ENCODE data around the gene ANXA10.

Gene ANXA10

DNA sequence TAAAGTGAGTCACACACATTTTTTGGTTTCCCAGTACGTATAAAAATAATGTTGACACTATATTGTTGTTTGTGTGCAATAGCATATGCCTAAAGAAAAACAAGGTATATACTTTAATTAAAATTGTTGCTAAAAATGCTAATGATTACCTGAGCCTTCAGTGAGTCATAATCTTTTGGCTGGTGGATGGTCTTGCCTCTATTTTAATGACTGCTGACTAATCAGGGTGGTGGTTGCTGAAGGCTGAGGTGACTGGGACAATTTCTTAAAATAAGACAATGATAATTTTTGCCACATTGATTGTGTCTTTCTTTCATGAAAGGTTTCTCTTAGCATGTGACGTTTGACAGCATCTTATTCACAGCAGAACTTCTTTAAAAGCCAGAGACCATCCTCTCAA lies 21.0 kb upstream of the ANXA10 start:
- Histone ChIP-seq H3K4me3 (ENCODE audit: insufficient read depth in 1 of 2, low read depth in 1 of 2, low read length in 2 of 2) (no peak overlapping the region), H2AK5ac (ENCODE audit: low read length, severe bottlenecking) (no peak overlapping the region), H3K36me3 (ENCODE audit: control insufficient read depth in 1 of 2, insufficient read depth in 2 of 2, low read depth in 1 of 2, low read length in 2 of 2) (no peaks in the 10 kb centered on the region), H2BK5ac (ENCODE audit: low read depth, low read length, poor library complexity, severe bottlenecking) (no peak overlapping the region), H4K91ac (ENCODE audit: low read length) (no peak overlapping the region), H3K9ac (ENCODE audit: low read length) (no peak overlapping the region), H4K8ac (ENCODE audit: low read length) (no peak overlapping the region), H2BK15ac (ENCODE audit: low read depth, poor library complexity, severe bottlenecking) (no peak overlapping the region), H3K4me1 (ENCODE audit: control insufficient read depth, insufficient read depth, low read depth, low read length) (no peaks in the 10 kb centered on the region), H3K18ac (ENCODE audit: low read depth in 1 of 2, low read length in 2 of 2) (no peak overlapping the region), H3K4me2 (ENCODE audit: low read length, poor library complexity, severe bottlenecking) (no peak overlapping the region), H3K79me1 (replicated peaks; ENCODE audit: low read length, poor library complexity, severe bottlenecking) (no peaks in the 10 kb centered on the region), H3K27me3 (ENCODE audit: control insufficient read depth in 1 of 2, insufficient read depth in 1 of 2, low read length in 2 of 2) (no peaks in the 10 kb centered on the region), H3K27ac (ENCODE audit: low read length, poor library complexity, severe bottlenecking) (no peak overlapping the region), H3K4ac (ENCODE audit: low read depth in 1 of 2, low read length in 2 of 2) (no peak overlapping the region), H3K14ac (ENCODE audit: low read length in 2 of 2) (no peak overlapping the region), H3K23ac (ENCODE audit: low read length in 2 of 2) (no peak overlapping the region), H2AFZ (ENCODE audit: low read depth, low read length) (no peak overlapping the region), H2BK12ac (ENCODE audit: low read length in 2 of 2) (no peak overlapping the region), H3K9me3 (ENCODE audit: control insufficient read depth, low read length) (no peaks in the 10 kb centered on the region), H2BK120ac (ENCODE audit: low read depth, low read length) (no peak overlapping the region)
- DNase-seq: no peak
- WGBS: 67% methylated on average over 1 of the region's 2 CpGs

DNA sequence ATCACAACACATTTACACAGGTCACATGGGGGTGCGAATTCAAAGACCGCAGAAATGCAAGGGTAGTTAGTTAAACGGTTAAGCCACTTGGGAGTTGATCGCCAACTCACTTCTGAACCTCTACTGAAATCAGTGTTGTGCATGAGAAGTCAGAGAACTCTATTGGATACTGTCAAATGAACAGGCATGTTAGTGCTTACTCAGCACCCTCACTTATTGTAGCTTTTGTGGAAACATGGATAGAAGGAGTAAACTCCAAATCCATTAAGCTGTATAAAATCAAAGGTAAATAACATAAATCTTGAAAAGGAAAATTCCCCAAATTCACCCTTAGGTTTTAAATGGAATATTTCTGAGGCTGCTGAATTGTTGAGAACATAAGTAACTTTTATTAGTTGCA lies 17.5 kb upstream of the ANXA10 start:
- no peaks in the 10 kb centered on the region for H3K4me1 ChIP-seq (ENCODE audit: control insufficient read depth, insufficient read depth, low read depth, low read length)
- DNase-seq: no peak
- no peak overlapping the region for H2BK5ac ChIP-seq (ENCODE audit: low read depth, low read length, poor library complexity, severe bottlenecking)
- no peak overlapping the region for H4K8ac ChIP-seq (ENCODE audit: low read length)
- 83% methylated on average over 4 of the region's 4 CpGs for whole genome bisulfite sequencing
- H3K4me3 ChIP-seq (ENCODE audit: insufficient read depth in 1 of 2, low read depth in 1 of 2, low read length in 2 of 2): no peak overlapping the region
- no peaks in the 10 kb centered on the region for H3K27me3 ChIP-seq (ENCODE audit: control insufficient read depth in 1 of 2, insufficient read depth in 1 of 2, low read length in 2 of 2)
- H3K9ac ChIP-seq (ENCODE audit: low read length): no peak overlapping the region
- no peak overlapping the region for H2AFZ ChIP-seq (ENCODE audit: low read depth, low read length)
- no peak overlapping the region for H2BK120ac ChIP-seq (ENCODE audit: low read depth, low read length)
- no peaks in the 10 kb centered on the region for H3K36me3 ChIP-seq (ENCODE audit: control insufficient read depth in 1 of 2, insufficient read depth in 2 of 2, low read depth in 1 of 2, low read length in 2 of 2)
- H3K27ac ChIP-seq (ENCODE audit: low read length, poor library complexity, severe bottlenecking): no peak overlapping the region
- no peak overlapping the region for H3K4ac ChIP-seq (ENCODE audit: low read depth in 1 of 2, low read length in 2 of 2)
- no peaks in the 10 kb centered on the region for H3K9me3 ChIP-seq (ENCODE audit: control insufficient read depth, low read length)
- no peak overlapping the region for H4K91ac ChIP-seq (ENCODE audit: low read length)
- H3K79me1 ChIP-seq (replicated peaks; ENCODE audit: low read length, poor library complexity, severe bottlenecking): no peaks in the 10 kb centered on the region
- no peak overlapping the region for H2AK5ac ChIP-seq (ENCODE audit: low read length, severe bottlenecking)
- H3K14ac ChIP-seq (ENCODE audit: low read length in 2 of 2): no peak overlapping the region
- H2BK12ac ChIP-seq (ENCODE audit: low read length in 2 of 2): no peak overlapping the region
- H2BK15ac ChIP-seq (ENCODE audit: low read depth, poor library complexity, severe bottlenecking): no peak overlapping the region
- no peak overlapping the region for H3K23ac ChIP-seq (ENCODE audit: low read length in 2 of 2)
- H3K4me2 ChIP-seq (ENCODE audit: low read length, poor library complexity, severe bottlenecking): no peak overlapping the region
- H3K18ac ChIP-seq (ENCODE audit: low read depth in 1 of 2, low read length in 2 of 2): no peak overlapping the region

DNA sequence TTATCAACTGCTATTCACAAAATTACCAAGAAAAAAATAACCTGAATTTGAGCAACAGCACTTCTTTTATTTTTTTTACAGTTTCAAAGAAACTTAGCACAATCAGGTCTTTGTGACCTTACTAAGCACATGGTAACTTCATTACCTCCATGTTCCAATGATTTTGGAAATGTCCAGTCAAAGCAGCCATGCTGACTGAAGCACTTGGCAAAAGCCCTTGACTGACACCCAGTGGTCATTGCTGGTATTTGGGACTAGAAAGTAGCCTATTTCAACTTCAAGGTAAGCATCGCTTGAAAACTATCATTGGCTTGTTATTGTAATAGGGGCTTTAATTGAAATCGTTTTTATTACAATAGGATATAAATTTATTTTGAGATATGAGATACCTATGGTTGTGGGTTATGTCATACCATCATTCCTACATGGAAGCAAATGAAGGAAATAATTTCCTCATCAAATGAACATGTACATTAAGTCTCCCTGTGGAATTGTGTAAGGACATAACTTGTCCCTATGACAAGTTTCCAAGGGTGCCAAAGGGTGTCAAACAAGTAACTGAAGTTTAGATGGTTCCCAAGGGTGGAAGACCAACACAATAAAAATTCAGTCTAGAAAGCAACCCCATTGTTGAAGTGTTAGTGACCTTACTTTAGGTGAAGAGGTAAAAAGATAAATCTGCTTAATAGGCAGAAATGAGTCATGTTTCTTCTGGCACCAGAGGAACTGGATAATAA lies 15.2 kb upstream of the ANXA10 start:
- H2BK12ac ChIP-seq (ENCODE audit: low read length in 2 of 2): no peak overlapping the region
- H4K91ac ChIP-seq (ENCODE audit: low read length): no peak overlapping the region
- H2BK15ac ChIP-seq (ENCODE audit: low read depth, poor library complexity, severe bottlenecking): no peak overlapping the region
- no peak overlapping the region for H2AFZ ChIP-seq (ENCODE audit: low read depth, low read length)
- H3K79me1 ChIP-seq (replicated peaks; ENCODE audit: low read length, poor library complexity, severe bottlenecking): no peaks in the 10 kb centered on the region
- no peak overlapping the region for H3K4ac ChIP-seq (ENCODE audit: low read depth in 1 of 2, low read length in 2 of 2)
- no peak overlapping the region for H3K18ac ChIP-seq (ENCODE audit: low read depth in 1 of 2, low read length in 2 of 2)
- H2BK120ac ChIP-seq (ENCODE audit: low read depth, low read length): no peak overlapping the region
- H3K9ac ChIP-seq (ENCODE audit: low read length): no peak overlapping the region
- DNase-seq: peak; percentile 52
- WGBS: no CpG with 5 or more reads among the region's 2 CpGs
- H3K9me3 ChIP-seq (ENCODE audit: control insufficient read depth, low read length): no peaks in the 10 kb centered on the region
- H2AK5ac ChIP-seq (ENCODE audit: low read length, severe bottlenecking): no peak overlapping the region
- H3K4me1 ChIP-seq (ENCODE audit: control insufficient read depth, insufficient read depth, low read depth, low read length): no peaks in the 10 kb centered on the region
- H3K4me2 ChIP-seq (ENCODE audit: low read length, poor library complexity, severe bottlenecking): no peak overlapping the region
- H3K27ac ChIP-seq (ENCODE audit: low read length, poor library complexity, severe bottlenecking): no peak overlapping the region
- H3K36me3 ChIP-seq (ENCODE audit: control insufficient read depth in 1 of 2, insufficient read depth in 2 of 2, low read depth in 1 of 2, low read length in 2 of 2): no peaks in the 10 kb centered on the region
- H4K8ac ChIP-seq (ENCODE audit: low read length): no peak overlapping the region
- H3K14ac ChIP-seq (ENCODE audit: low read length in 2 of 2): no peak overlapping the region
- no peak overlapping the region for H3K23ac ChIP-seq (ENCODE audit: low read length in 2 of 2)
- H3K27me3 ChIP-seq (ENCODE audit: control insufficient read depth in 1 of 2, insufficient read depth in 1 of 2, low read length in 2 of 2): no peaks in the 10 kb centered on the region
- no peak overlapping the region for H3K4me3 ChIP-seq (ENCODE audit: insufficient read depth in 1 of 2, low read depth in 1 of 2, low read length in 2 of 2)
- H2BK5ac ChIP-seq (ENCODE audit: low read depth, low read length, poor library complexity, severe bottlenecking): no peak overlapping the region

DNA sequence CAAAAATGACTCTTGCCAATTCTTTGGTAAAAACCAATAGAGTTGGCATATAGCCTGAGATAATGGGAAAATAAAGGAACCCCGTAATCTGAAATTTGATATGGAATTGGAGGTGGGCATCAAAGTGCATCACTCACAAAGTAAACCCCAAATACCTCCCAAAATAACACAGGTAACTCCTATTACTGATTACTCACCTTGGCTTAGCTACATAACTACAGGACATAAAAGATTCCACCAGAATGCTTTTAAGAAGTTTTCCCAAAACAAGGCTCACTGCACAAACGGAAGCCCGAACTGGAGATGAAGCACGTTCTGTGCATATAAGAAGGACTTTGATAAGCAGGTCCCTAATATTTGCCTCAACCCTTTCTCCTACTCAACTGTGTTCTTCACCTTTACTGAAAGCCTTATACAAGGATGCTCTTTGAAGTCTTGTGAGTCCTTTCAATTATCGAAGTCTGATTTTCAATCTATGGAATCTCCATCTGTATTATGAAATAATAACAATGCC lies 14.6 kb upstream of the ANXA10 start:
- Histone ChIP-seq H3K27me3 (ENCODE audit: control insufficient read depth in 1 of 2, insufficient read depth in 1 of 2, low read length in 2 of 2) (no peaks in the 10 kb centered on the region), H2BK120ac (ENCODE audit: low read depth, low read length) (no peak overlapping the region), H3K9ac (ENCODE audit: low read length) (no peak overlapping the region), H2AK5ac (ENCODE audit: low read length, severe bottlenecking) (no peak overlapping the region), H2BK5ac (ENCODE audit: low read depth, low read length, poor library complexity, severe bottlenecking) (no peak overlapping the region), H3K36me3 (ENCODE audit: control insufficient read depth in 1 of 2, insufficient read depth in 2 of 2, low read depth in 1 of 2, low read length in 2 of 2) (no peaks in the 10 kb centered on the region), H4K8ac (ENCODE audit: low read length) (no peak overlapping the region), H3K4ac (ENCODE audit: low read depth in 1 of 2, low read length in 2 of 2) (no peak overlapping the region), H4K91ac (ENCODE audit: low read length) (no peak overlapping the region), H3K18ac (ENCODE audit: low read depth in 1 of 2, low read length in 2 of 2) (no peak overlapping the region), H3K4me3 (ENCODE audit: insufficient read depth in 1 of 2, low read depth in 1 of 2, low read length in 2 of 2) (no peak overlapping the region), H3K79me1 (replicated peaks; ENCODE audit: low read length, poor library complexity, severe bottlenecking) (no peaks in the 10 kb centered on the region), H2AFZ (ENCODE audit: low read depth, low read length) (no peak overlapping the region), H3K9me3 (ENCODE audit: control insufficient read depth, low read length) (no peaks in the 10 kb centered on the region), H3K4me1 (ENCODE audit: control insufficient read depth, insufficient read depth, low read depth, low read length) (no peaks in the 10 kb centered on the region), H3K23ac (ENCODE audit: low read length in 2 of 2) (no peak overlapping the region), H2BK15ac (ENCODE audit: low read depth, poor library complexity, severe bottlenecking) (no peak overlapping the region), H3K27ac (ENCODE audit: low read length, poor library complexity, severe bottlenecking) (no peak overlapping the region), H3K14ac (ENCODE audit: low read length in 2 of 2) (no peak overlapping the region), H3K4me2 (ENCODE audit: low read length, poor library complexity, severe bottlenecking) (no peak overlapping the region), H2BK12ac (ENCODE audit: low read length in 2 of 2) (no peak overlapping the region)
- WGBS: 87% methylated on average over 4 of the region's 5 CpGs
- no peak for DNase-seq
